HG03045 (cell line): ENCODE results near the gene MRPL37.
A peak's percentile ranks its signal among the peaks of the same experiment; 100 is the strongest.
"Not testable (repeated sequence)": the region's sequence is repeated elsewhere in the genome, so short reads cannot be mapped to it uniquely, and the experiment has no call there.

Source experiments
- ATAC-seq: cut with Tn5 transposase; IDR thresholded peaks from one replicate; pipeline ENCODE4 v1.9.1; 2021; ENCODE audit warnings: mild to moderate bottlenecking, moderate library complexity; ENCODE audit not compliant: unreplicated experiment

Gene MRPL37

DNA sequence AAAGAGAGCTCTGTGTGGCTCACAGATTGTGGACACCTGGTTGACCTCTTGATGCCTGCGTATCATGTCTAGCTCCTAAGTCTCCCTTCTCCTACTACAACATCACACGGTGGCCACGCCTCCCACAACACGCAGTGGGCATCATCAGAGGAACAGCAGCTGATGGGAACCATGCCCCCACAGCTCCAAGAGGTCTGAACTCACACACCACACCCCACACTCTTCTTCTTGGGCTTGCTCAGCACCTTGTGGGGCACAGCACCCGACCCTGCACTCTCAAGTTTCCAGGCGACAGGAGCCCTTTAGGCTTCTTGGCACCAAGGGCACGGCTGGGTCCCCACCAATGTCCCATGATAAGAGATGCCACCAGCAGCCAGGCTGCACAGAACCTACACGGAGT is 28.4 kb upstream of the MRPL37 start:
- no peak for ATAC-seq

DNA sequence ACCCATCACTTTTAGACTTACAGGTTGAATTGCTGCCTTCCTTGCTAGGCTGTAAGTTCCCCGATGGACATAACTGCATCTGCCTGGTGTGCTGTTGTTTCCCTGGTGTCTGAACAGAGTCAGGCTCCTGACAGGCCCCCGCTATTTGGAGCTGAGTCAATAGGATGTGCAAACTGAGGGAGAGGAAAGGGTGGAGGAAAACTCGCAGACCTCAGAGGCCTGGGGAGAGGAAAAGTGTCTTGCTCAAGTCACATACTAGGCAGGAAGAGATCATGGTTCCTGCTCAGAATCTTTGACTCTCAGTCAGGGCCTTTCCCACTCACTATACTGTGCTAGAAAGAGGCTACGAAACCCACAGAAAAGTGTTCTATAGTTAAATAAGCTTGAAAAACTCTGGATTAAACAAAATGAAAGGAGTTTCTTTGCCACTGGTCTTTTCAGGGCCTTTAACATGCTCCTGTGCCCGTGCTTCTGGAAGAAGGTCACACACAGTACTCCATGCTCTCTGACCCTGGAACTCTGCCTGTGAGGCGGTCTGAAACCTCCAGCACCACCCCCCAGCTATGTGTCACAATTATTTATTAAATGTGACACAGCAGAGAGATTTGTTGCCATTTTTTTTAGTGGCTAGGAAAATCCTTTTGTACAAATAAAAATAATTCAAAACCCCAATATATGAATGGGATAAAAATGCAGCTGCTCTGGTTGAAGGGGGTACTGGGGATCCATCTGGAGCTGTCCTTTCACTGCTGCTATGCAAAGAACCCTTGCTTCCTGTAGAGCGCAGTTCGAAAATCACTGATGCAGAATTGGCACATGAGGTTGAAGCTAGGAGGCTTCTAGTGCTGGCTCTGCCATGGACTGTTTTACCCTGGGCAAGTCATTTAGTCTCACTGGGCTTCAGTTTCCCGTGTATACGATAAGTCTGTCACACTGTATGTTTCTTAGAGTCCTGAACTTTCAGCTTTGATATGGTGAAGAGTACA is 27.1 kb upstream of the MRPL37 start:
- no peak for ATAC-seq

GRCh38 chr1:54173681-54174080 is 26.3 kb upstream of the MRPL37 start:
- no peak for ATAC-seq

DNA sequence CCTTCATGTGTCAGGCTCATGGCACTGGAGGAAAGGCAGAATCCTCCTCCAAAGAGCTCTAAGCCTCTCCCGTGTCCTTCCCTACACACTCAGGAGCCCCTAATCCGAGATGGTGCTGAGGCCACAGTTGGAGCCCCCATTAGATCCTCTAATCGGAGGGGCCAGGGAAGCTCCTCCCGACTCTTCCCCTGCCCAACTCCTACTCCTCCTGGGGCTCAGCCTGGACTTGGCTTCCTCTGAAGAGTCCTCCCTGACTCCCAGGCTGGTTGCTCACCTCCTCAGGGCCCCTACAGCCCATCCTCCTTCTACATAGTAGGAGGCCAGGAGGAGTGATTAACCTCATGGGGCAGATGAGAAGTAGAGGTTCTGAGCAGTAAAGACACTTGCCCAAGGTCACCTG is 25.9 kb upstream of the MRPL37 start:
- ATAC-seq: no peak

DNA sequence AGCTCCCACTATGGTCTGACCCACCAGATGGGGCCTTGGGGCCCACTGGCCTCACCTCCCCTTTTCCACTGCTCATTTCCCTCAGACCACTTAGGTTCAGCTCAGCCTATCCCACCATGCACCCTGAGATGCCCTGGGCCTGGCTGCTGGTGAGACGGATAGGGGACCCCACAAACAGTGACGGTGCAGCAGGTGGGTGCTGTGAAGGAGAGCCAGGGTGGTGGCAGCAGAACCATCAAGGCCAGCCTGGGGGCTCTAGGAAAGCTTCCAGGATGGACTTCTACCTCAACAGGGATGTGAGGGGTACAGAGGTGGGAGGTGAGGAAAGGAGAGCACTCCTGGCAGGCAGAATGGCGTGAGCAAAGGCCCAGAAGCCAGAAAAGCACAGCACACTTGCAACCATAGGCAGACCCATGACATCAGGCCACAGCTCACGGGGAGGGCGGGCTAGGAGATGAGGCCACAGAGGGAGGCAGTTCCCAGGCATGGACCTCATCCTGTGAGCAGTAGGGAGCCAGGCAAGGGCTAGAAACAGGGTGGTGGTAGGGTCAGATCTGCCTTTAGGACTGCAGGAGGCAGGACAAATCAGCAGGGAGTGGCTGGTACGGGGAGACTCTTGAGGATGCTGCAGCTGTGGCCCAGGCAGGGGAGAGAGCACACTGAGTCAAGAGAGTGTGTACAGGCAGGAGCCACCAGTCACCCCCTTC is 23.2 kb upstream of the MRPL37 start:
- no peak for ATAC-seq

DNA sequence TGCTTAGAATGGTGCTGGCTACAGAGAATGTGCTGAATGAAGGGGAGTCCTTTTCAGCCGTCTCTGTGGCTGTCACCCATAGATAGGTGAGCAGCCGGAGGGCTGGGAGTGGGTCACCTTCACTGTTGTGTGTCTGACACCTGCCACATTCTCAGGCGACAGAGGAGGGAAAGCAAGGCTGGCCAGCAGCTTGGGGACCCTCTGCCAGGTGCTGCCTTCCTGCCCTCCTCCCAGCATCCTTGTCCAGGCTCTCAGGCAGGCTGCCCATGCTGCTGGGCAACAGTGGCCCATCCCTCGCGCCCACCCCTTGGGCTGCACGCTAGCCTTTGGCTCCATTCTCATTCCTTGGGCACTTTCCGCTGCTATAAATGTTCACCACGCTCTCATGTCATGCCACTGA is 22.2 kb upstream of the MRPL37 start:
- ATAC-seq: no peak

- ATAC-seq: no peak
These were observed 21.5 kb upstream of the MRPL37 start for GRCh38 chr1:54178296-54179070.

DNA sequence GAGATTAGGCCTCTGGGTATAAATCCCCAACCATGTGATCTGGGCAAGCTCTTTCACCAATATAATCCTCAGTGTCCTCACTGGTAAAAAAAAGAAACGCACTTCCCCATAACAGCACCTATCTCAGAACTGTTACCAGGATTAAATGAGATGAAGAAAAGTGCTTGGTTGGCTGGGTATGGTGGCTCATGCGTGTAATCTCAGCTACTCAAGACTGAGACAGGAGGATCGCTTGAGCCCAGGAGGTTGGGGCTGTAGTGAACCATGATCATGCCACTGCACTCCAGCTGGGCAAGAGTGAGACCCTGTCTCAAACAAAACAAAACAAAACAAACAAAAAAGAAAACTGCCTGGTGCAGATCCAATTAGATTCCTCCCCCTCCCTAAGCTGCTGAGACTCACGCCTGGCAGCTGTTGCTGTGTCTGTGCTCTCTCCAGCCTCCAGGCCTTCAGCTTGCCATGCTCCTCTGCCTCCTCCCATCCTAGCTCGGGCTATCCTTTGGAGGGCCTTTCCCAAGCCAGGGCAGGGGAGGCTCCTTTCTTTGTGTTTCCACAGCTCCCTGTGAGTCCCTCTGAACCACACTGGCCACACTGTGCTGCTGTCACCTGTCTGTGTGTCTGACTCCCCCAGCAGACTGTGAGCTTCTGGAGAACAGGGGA is 19.1 kb upstream of the MRPL37 start:
- no peak for ATAC-seq

DNA sequence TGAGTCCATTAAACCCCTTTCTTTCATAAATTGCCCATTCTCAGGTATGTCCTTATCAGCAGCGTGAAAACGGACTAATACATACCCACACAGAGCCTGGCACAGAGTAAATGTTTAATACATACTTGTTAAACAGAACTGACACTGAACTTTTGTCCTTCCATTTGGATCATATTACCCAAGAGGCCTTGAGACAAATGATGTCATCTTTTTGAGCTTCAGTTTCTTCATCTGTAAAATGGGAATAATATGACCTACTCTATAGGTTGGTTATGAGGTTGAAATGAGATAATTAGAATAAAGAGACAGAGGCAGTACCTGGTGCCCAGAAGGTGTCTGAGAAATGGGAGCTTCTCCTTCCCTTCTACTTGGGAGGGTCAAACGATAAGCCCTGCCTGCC is 13.9 kb upstream of the MRPL37 start:
- no peak for ATAC-seq

DNA sequence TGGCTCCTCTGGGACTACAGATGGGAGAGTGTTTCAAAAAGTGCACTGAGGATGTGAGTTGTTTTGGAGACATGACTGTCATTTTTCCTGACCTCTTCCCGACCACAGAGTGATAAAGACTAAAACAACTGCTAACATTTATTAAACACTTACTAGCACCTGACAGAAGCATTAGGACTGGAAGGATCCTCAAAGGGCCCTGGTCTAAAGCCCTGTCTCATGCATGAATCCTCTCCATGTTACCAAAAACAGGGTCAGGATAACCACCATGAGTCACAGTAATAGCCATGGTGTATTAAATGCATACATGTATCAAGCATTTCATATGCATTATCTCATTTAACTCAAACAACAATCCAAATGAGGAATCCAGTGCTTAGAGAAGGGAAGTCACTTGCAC is 11.7 kb upstream of the MRPL37 start:
- no peak for ATAC-seq

GRCh38 chr1:54190526-54190925 is 9.4 kb upstream of the MRPL37 start:
- no peak for ATAC-seq

GRCh38 chr1:54191525-54191924 is 8.4 kb upstream of the MRPL37 start:
- ATAC-seq: no peak

DNA sequence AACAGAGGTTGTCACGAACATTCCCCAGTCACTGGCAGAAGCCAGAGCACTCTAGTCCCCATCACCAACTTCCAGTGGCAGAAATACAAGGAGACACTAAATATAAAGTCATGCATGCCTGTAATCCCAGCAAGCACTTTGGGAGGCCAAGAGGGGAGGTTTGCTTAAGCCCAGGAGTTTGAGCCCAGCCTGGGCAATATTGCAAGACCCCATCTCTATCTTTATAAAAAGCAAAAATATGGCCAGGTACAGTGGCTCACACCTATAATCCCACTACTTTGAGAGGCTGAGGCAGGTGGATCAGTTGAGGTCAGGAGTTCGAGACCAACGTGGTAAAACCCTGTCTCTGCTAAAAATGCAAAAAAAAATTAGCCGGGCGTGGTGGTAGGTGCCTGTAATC is 6.5 kb upstream of the MRPL37 start:
- ATAC-seq: no peak

DNA sequence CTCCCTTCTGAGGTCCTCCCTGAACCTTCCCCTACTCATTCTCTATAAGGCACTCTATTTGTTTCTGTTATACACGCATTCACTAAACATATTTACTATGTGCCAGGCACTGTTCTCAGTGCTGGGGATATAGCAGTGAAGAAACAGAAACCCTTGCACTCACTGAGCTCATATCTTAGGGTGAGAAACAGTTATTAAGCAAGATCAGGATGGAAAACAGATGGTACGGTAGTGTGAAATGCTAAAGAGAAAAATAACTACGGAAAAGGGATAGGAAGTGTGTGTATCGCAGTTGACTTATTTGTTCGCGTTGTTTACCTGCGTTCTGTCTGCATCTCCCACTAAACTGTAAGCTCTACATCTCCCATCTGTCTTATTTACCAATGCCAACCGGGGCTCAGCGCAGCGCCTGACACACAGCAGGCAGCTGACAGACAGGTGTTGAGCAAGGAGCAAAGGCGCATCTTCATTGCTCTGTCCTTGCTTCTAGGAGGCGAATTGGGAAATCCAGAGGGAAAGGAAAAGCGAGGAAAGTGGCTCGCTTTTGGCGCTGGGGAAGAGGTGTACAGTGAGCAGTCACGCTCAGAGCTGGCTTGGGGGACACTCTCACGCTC is 709 bp upstream of the MRPL37 start:
- ATAC-seq: peak; percentile 6

DNA sequence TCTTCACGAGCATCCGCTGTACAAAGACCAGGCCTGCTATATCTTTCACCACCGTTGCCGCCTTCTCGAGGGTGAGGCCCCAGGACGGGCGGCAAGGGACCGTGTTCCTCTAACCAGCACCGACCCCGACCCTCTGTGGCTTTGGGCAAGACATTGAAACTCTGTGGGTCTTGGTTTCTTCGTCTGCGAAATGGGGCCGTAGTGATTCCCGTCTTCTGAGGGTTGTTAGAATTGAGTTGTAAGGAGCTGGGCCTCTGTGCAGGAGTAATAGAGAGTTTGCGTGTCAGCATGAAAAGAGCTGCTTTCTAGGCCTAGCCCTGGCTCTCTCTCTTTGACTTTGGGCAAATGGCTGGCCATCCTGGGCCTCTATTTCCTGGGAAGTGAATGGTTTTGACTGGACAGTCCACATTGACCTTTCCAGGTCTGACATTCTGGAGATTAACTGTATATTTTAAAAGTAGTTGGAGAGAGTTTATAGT is 591 bp downstream of the MRPL37 start:
- ATAC-seq: peak; percentile 9

DNA sequence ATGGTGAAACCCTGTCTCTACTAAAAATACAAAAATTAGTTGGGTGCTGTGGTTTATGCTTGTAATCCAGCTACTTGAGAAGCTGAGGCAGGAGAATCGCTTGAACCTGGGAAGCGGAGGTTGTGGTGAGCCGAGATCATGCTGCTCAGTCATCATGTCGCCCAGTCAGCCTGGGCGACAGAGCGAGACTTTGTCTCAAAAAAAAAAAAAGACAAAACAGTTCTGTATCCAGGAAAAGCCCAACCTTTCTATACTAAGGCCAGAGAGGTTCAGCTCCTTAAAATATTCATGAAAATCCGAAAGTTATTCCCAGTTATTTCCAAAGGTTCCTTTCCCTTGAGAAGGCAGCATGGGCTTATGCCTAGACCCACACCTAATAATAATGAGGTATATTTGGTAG is 4.2 kb downstream of the MRPL37 start:
- no peak for ATAC-seq

GRCh38 chr1:54207287-54207686 is 7.3 kb downstream of the MRPL37 start:
- no peak for ATAC-seq

GRCh38 chr1:54207896-54208295 is 7.9 kb downstream of the MRPL37 start:
- not testable (repeated sequence) for ATAC-seq

- no peak for ATAC-seq
These were observed 12.9 kb downstream of the MRPL37 start for GRCh38 chr1:54212872-54213271.

- ATAC-seq: no peak
These were observed 15.6 kb downstream of the MRPL37 start for GRCh38 chr1:54215523-54215922.
